CD14-positive monocyte (primary cell): Measurements from ENCODE around the gene SRPRB. TPM values are rescaled to one million over a fixed set of nuclear protein-coding genes. Genes with fewer than 3 reads are reported as not detected.

ENCODE experiments used
- DNase-seq, 3 donors: peaks; one replicate each; pipeline ENCODE4 v3.0.0-alpha.2; 2011 to 2022
- H2AFZ ChIP-seq: 2 replicates; pipeline ENCODE4 v1.6.0; 2012; ENCODE audit warnings: mild to moderate bottlenecking, low read depth, low read length, inconsistent platforms; ENCODE audit not compliant: insufficient read depth, poor library complexity, severe bottlenecking
- H3K27ac ChIP-seq, 2 donors: 1 replicate in 1 of 2; 2 replicates in 1 of 2; pipeline ENCODE4 v1.5.1; 2012 to 2013; ENCODE audit warnings: low read length in 2 of 2, control low read depth in 1 of 2, inconsistent platforms in 1 of 2, low read depth in 1 of 2, mild to moderate bottlenecking in 1 of 2
- H3K27me3 ChIP-seq, 2 donors: one replicate each; pipeline versions ENCODE4 v1.6.0 to v1.6.1; 2011 to 2013; ENCODE audit warnings: low read length in 2 of 2; ENCODE audit not compliant: control insufficient read depth in 2 of 2, insufficient read depth in 2 of 2
- H3K36me3 ChIP-seq, 2 donors: replicated peaks in 1 of 2; 1 replicate in 1 of 2; 2 replicates in 1 of 2; pipeline versions ENCODE4 v1.5.1 to v1.6.1; 2012 to 2013; ENCODE audit warnings: low read length in 2 of 2, control low read depth in 1 of 2, inconsistent platforms in 1 of 2, mild to moderate bottlenecking in 1 of 2; ENCODE audit not compliant: insufficient read depth in 2 of 2, control insufficient read depth in 1 of 2
- H3K4me1 ChIP-seq, 2 donors: 1 replicate in 1 of 2; 2 replicates in 1 of 2; pipeline versions ENCODE4 v1.5.1 to v1.6.1; 2012 to 2013; ENCODE audit warnings: low read length in 2 of 2, control low read depth in 1 of 2, inconsistent platforms in 1 of 2, mild to moderate bottlenecking in 1 of 2, moderate library complexity in 1 of 2; ENCODE audit not compliant: insufficient read depth in 2 of 2, control insufficient read depth in 1 of 2
- H3K4me2 ChIP-seq: replicated peaks from 2 replicates; pipeline ENCODE3; 2012; ENCODE audit warnings: low read length, moderate library complexity, mild to moderate bottlenecking; ENCODE audit not compliant: poor library complexity, severe bottlenecking; ENCODE audit errors: extremely low read depth
- H3K4me3 ChIP-seq, 3 experiments: fragments of 200-600 bp in 1 of 3; sonication (generic) in 1 of 3; replicated peaks in 1 of 3; 1 replicate in 2 of 3; 2 replicates in 1 of 3; pipeline ENCODE4 v1.5.1; 2011 to 2013; ENCODE audit warnings: low read length in 3 of 3, mild to moderate bottlenecking in 3 of 3, control low read depth in 2 of 3, low read depth in 2 of 3, inconsistent platforms in 1 of 3, moderate library complexity in 1 of 3
- H3K79me2 ChIP-seq: 2 replicates; pipeline ENCODE4 v1.6.0; 2012; ENCODE audit warnings: mild to moderate bottlenecking, control low read depth, inconsistent platforms, low read length, moderate library complexity; ENCODE audit not compliant: insufficient read depth
- H3K9ac ChIP-seq: 2 replicates; pipeline ENCODE4 v1.6.0; 2017; ENCODE audit warnings: low read length, mild to moderate bottlenecking; ENCODE audit not compliant: insufficient read depth, poor library complexity, severe bottlenecking
- H3K9me3 ChIP-seq, 2 donors: replicated peaks in 1 of 2; 1 replicate in 1 of 2; 2 replicates in 1 of 2; pipeline versions ENCODE4 v1.5.1 to v1.6.1; 2012 to 2013; ENCODE audit warnings: low read length in 2 of 2, control low read depth in 1 of 2; ENCODE audit not compliant: control insufficient read depth in 1 of 2, insufficient read depth in 1 of 2
- H4K20me1 ChIP-seq: 2 replicates; pipeline ENCODE4 v1.6.0; 2012; ENCODE audit warnings: mild to moderate bottlenecking, low read length, control low read depth, moderate library complexity; ENCODE audit not compliant: insufficient read depth
- H3K27ac Mint-ChIP-seq, 7 donors: one replicate each; pipeline ENCODE4 v1.8.0; 2020; ENCODE audit warnings: mild to moderate bottlenecking in 7 of 7, mixed read lengths in 7 of 7, moderate library complexity in 6 of 7, inconsistent platforms in 2 of 7
- H3K27me3 Mint-ChIP-seq, 3 donors: one replicate each; pipeline ENCODE4 v1.8.0; 2021 to 2022; ENCODE audit warnings: low read depth in 3 of 3, mild to moderate bottlenecking in 3 of 3, mixed read lengths in 3 of 3, moderate library complexity in 3 of 3, inconsistent platforms in 1 of 3
- H3K36me3 Mint-ChIP-seq, 2 donors: one replicate each; pipeline ENCODE4 v1.8.0; 2020; ENCODE audit warnings: mixed read lengths in 2 of 2, inconsistent platforms in 1 of 2, mild to moderate bottlenecking in 1 of 2
- H3K4me1 Mint-ChIP-seq: one replicate; pipeline ENCODE4 v1.8.0; 2020; ENCODE audit warnings: mild to moderate bottlenecking, mixed read lengths
- H3K4me3 Mint-ChIP-seq, 2 donors: one replicate each; pipeline ENCODE4 v1.8.0; 2020; ENCODE audit warnings: mild to moderate bottlenecking in 2 of 2, mixed read lengths in 2 of 2, moderate library complexity in 1 of 2
- H3K9me3 Mint-ChIP-seq, 7 donors: one replicate each; pipeline ENCODE4 v1.8.0; 2020 to 2022; ENCODE audit warnings: mixed read lengths in 7 of 7, mild to moderate bottlenecking in 6 of 7, moderate library complexity in 6 of 7, inconsistent platforms in 2 of 7
- CTCF ChIP-seq: fragments of 200-600 bp; IDR thresholded peaks from one replicate; pipeline ENCODE4 v1.8.0; 2022; ENCODE audit warnings: antibody characterized with exemption, mild to moderate bottlenecking
- WGBS: methylation state at CpG from one replicate; pipeline ENCODE4 v1.1.5; 2013; ENCODE audit warnings: missing lambda C conversion rate; ENCODE audit not compliant: insufficient coverage; 5-methylcytosine and 5-hydroxymethylcytosine counted together
- intact Hi-C, 2 donors: fragments of 100-400 bp; cut with micrococcal nuclease; formaldehyde crosslinking; loops; one replicate each; pipeline versions ENCODE4 v1.15.0 to v1.15.1; 2023
- polyA plus RNA-seq, 3 donors: library from polyadenylated mRNA; depleted of rRNA in 1 of 3; unstranded in 2 of 3; stranded (reverse) in 1 of 3; fragments of 300-500 nt in 2 of 3; fragments of >200 nt in 1 of 3; fragmentation: Illumina TruSeq in 2 of 3; gene quantifications; 1 replicate in 2 of 3; 2 replicates in 1 of 3; pipeline ENCODE4 v1.2.3, GENCODE V29; 2012 to 2021

The SRPRB gene
- polyA plus RNA-seq, 3 donors: 6.1 to 30.6 (median 29.9) TPM

- intact Hi-C loops: no loop called here
- 86% methylated on average over 9 of the region's 13 CpGs for WGBS
These were observed 26.6 kb downstream of the SRPRB start for GRCh38 chr3:133831966-133832801.

DNA sequence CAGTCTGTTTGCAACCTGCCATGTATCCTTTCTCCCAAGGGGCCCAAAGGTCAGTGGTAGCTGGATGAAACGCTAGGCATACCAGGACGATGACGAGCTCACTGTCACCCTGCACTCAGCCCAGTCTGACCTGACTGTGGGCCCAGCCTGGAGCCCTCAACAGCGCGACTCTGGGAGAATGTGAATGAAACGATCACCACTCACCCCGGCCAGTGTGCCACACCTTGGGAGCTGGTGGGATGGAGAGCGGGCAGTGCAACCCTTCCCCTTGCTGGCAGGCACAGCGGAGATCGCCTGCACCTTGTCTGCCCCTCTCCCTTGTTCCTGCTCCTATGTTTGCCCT is 27.2 kb downstream of the SRPRB start:
- WGBS: 95% methylated on average over 8 of the region's 10 CpGs
- Histone ChIP-seq H3K27ac (no peak overlapping the region), H4K20me1 (no peaks in the 10 kb centered on the region), H3K36me3 (no peaks in the 10 kb centered on the region), H3K9ac (no peak overlapping the region), H3K79me2 (no peaks in the 10 kb centered on the region), H3K4me1 (no peaks in the 10 kb centered on the region), H3K4me2 (no peak overlapping the region), H3K27me3 (no peaks in the 10 kb centered on the region), H3K4me3 (no peak overlapping the region), H3K9me3 (no peaks in the 10 kb centered on the region), H2AFZ (no peak overlapping the region)
- intact Hi-C loops: no loop called here
- no peak for DNase-seq
- Mint-ChIP-seq H3K27me3 (peaks cover 0 to 11% (median 1%) of the 10 kb centered on the region in 3 donors), H3K36me3 (no peaks in the 10 kb centered on the region), H3K9me3 (no peaks in the 10 kb centered on the region), H3K27ac (no peak overlapping the region), H3K4me3 (no peak overlapping the region), H3K4me1 (no peaks in the 10 kb centered on the region)
- no peak for TF ChIP-seq CTCF

More at GRCh38 chr3:133831966-133832801, 26.6 kb downstream of the SRPRB start:
- Histone ChIP-seq H3K4me2 (no peak overlapping the region), H4K20me1 (no peaks in the 10 kb centered on the region), H2AFZ (no peak overlapping the region), H3K36me3 (no peaks in the 10 kb centered on the region), H3K79me2 (no peaks in the 10 kb centered on the region), H3K4me3 (no peak overlapping the region), H3K27me3 (no peaks in the 10 kb centered on the region), H3K27ac (no peak overlapping the region), H3K9me3 (no peaks in the 10 kb centered on the region), H3K4me1 (no peaks in the 10 kb centered on the region), H3K9ac (no peak overlapping the region)
- Mint-ChIP-seq H3K27me3 (peaks cover 0 to 11% (median 1%) of the 10 kb centered on the region in 3 donors), H3K4me3 (no peak overlapping the region), H3K27ac (no peak overlapping the region), H3K4me1 (no peaks in the 10 kb centered on the region), H3K36me3 (no peaks in the 10 kb centered on the region), H3K9me3 (no peaks in the 10 kb centered on the region)
- TF ChIP-seq CTCF: no peak
- DNase-seq: no peak
